Measurements from ENCODE around the gene SCUBE1. TPM values are rescaled to one million over a fixed set of nuclear protein-coding genes. Genes with fewer than 3 reads are reported as not detected.

Gene SCUBE1
- total and polyA plus RNA-seq, 2 of the 4 experiments (the other 2 are of a cell fraction), result not detected

DNA sequence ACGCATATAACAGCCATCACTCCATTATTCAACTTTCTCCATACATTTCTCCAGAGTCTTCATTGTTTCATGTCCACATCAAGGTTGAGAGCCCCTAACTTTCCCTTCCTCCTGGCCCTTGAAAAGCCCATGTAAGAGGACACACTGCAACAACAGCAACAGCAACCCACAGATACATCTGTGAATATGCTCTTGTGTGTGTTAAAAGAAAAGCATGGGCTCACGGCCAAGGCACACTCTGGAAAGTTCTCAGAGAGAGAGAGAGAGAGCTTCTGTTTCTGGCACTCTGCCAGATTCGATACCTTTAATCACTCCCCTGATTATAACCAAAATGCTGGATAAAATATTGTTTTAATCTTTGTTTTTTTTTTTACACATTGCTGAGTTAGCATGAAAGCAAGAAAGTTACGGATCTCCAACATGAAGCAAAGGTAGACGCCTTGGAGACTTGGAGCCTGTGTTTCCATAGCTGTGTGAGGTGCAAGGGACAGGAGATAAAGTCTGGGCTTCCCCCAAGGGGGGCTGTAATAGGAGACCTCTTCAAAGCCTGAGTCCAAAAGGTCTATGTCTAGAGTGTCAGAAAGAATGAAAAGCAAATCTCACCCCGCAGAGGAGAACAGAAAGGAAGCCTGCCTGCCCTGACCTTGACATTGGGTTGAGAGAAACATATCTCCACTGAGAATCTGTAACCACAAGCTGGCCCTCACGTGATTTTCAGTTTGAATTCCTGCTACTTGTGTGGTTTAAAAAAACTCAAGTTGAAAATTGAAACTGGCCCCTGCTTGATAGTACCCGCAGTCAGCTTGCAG is 34.9 kb upstream of the SCUBE1 start:
- peaks cover 9% of the 10 kb centered on the region for H3K9me3 ChIP-seq (ENCODE audit: control insufficient read depth, insufficient read depth, low read length)
- no peak overlapping the region for H2AK5ac ChIP-seq (ENCODE audit: low read depth, low read length)
- no peak overlapping the region for H3K27ac ChIP-seq (ENCODE audit: insufficient read depth, low read length)
- ATAC-seq (ENCODE audit: low read depth), result peak; percentile 24; the same call in 1 of the 2 replicates
- H2AFZ ChIP-seq (replicated peaks; ENCODE audit: low read length, poor library complexity), result no peak overlapping the region
- H3K36me3 ChIP-seq (ENCODE audit: control insufficient read depth, insufficient read depth, low read length), result no peaks in the 10 kb centered on the region
- H2BK5ac ChIP-seq (ENCODE audit: low read depth, low read length, poor library complexity, severe bottlenecking), result no peak overlapping the region
- TF ChIP-seq FOS (IDR thresholded peaks at IDR 0.05; ENCODE audit: low read depth, low read length) (no peak), CEBPB (IDR thresholded peaks at IDR 0.05; ENCODE audit: low read depth, low read length) (no peak), BHLHE40 (IDR thresholded peaks at IDR 0.05; ENCODE audit: low read depth, low read length) (peak; percentile 46; the same call in 1 of the 2 replicates), NFE2L2 (IDR thresholded peaks at IDR 0.05; ENCODE audit: low read depth, low read length) (no peak), USF2 (IDR thresholded peaks at IDR 0.05; ENCODE audit: low read depth, low read length) (0 out of 2 replicates have a peak, but pooled peaks have one; percentile 17), CHD1 (IDR thresholded peaks at IDR 0.05; ENCODE audit: low read depth, low read length) (no peak), RCOR1 (IDR thresholded peaks at IDR 0.05; ENCODE audit: insufficient replicate concordance, low read length) (no peak), RFX5 (IDR thresholded peaks at IDR 0.05; ENCODE audit: low read depth, low read length) (no peak), MXI1 (IDR thresholded peaks at IDR 0.05; ENCODE audit: borderline replicate concordance, low read depth, low read length) (no peak), MAFK (IDR thresholded peaks at IDR 0.05; ENCODE audit: low read depth, low read length) (0 out of 2 replicates have a peak, but pooled peaks have one; percentile 14)
- TF ChIP-seq, protein P1, sequence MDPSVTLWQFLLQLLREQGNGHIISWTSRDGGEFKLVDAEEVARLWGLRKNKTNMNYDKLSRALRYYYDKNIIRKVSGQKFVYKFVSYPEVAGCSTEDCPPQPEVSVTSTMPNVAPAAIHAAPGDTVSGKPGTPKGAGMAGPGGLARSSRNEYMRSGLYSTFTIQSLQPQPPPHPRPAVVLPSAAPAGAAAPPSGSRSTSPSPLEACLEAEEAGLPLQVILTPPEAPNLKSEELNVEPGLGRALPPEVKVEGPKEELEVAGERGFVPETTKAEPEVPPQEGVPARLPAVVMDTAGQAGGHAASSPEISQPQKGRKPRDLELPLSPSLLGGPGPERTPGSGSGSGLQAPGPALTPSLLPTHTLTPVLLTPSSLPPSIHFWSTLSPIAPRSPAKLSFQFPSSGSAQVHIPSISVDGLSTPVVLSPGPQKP (IDR thresholded peaks at IDR 0.05; ENCODE audit: borderline replicate concordance, low read depth, low read length), result no peak
- no peaks in the 10 kb centered on the region for H3K79me1 ChIP-seq (ENCODE audit: low read depth in 1 of 2, low read length in 2 of 2)
- no peak overlapping the region for H3K4ac ChIP-seq (ENCODE audit: low read depth, low read length)
- H3K9me1 ChIP-seq (ENCODE audit: insufficient read depth, low read length), result no peaks in the 10 kb centered on the region
- dilution Hi-C loops (cut with HindIII; ENCODE audit: low sequenced_read_pairs, unreplicated experiment) (no loop called here), intact Hi-C loops (cut with micrococcal nuclease) (no loop called here), in situ Hi-C loops (cut with MboI; ENCODE audit: low sequenced_read_pairs) (loop anchor here (10.0 to 25.0 kb wide), 2 partner anchors 103 to 1259 kb away; no protein-coding TSS in a partner anchor)
- no peaks in the 10 kb centered on the region for H4K20me1 ChIP-seq (ENCODE audit: insufficient read depth, low read length)
- H3K9ac ChIP-seq (ENCODE audit: low read depth, low read length), result no peak overlapping the region
- H4K5ac ChIP-seq (ENCODE audit: low read depth, low read length), result no peak overlapping the region
- H3K23ac ChIP-seq (ENCODE audit: low read depth, low read length), result no peak overlapping the region
- no peak overlapping the region for H2BK20ac ChIP-seq (ENCODE audit: low read depth, low read length)
- no peak overlapping the region for H3K56ac ChIP-seq (ENCODE audit: extremely low read depth, insufficient read depth, low read length)
- no peak overlapping the region for H2BK15ac ChIP-seq (ENCODE audit: low read depth, low read length)
- no peak overlapping the region for H3K14ac ChIP-seq (replicated peaks; ENCODE audit: low read depth, low read length)
- H2AK9ac ChIP-seq (replicated peaks; ENCODE audit: low read depth, low read length, poor library complexity), result no peak overlapping the region
- peak; percentile 3 for DNase-seq
- H3K4me2 ChIP-seq (ENCODE audit: low read depth, low read length), result no peak overlapping the region
- no CpG with 5 or more reads among the region's 8 CpGs for WGBS, 2 experiments (ENCODE audit: extremely low coverage in 2 of 2, insufficient read length in 1 of 2)
- peaks cover 2% of the 10 kb centered on the region; the same call in 1 of the 2 replicates for H3K4me1 ChIP-seq (ENCODE audit: control insufficient read depth, insufficient read depth, low read length)
- no peak overlapping the region for H2BK120ac ChIP-seq (ENCODE audit: low read depth, low read length)
- BruUV-seq (replicated peaks), result no TSS peak
- no peak overlapping the region for H3K4me3 ChIP-seq (ENCODE audit: insufficient read depth, low read depth, low read length)
- POLR2A ChIA-PET (ENCODE audit: unreplicated experiment), result no interaction called here
- no peak overlapping the region for H3K18ac ChIP-seq (ENCODE audit: low read depth, low read length)
- peaks cover 14% of the 10 kb centered on the region for H3K27me3 ChIP-seq (ENCODE audit: control insufficient read depth, insufficient read depth, low read length)
- CTCF ChIA-PET, result interaction anchor here (1.1 to 1.3 kb wide), 3 partner anchors 104 to 147 kb away, joined by 4 read pairs; no protein-coding TSS in a partner anchor
- no peak overlapping the region for H4K91ac ChIP-seq (ENCODE audit: insufficient read depth, low read depth, low read length)
- H4K8ac ChIP-seq (ENCODE audit: low read depth in 2 of 2, low read length in 2 of 2), result no peak overlapping the region

Measured in IMR-90 (cell line).